Left ventricle myocardium superior (tissue), 1 donor: Measurements from ENCODE around the gene TSPAN5. TPM values are rescaled to one million over a fixed set of nuclear protein-coding genes. Genes with fewer than 3 reads are reported as not detected.
A peak's percentile ranks its signal among the peaks of the same experiment; 100 is the strongest.

ENCODE experiments used
- ATAC-seq: fragments of 200-7000 bp; cut with Tn5 transposase; one replicate; pipeline ENCODE4 v1.9.1; 2020; ENCODE audit warnings: mild to moderate bottlenecking, moderate library complexity
- DNase-seq: peaks from one replicate; pipeline ENCODE4 v3.0.0-alpha.2; 2020
- intact Hi-C: fragments of 100-400 bp; cut with micrococcal nuclease; formaldehyde crosslinking; loops from one replicate; pipeline ENCODE4 v1.11.0; 2022
- total RNA-seq: library from RNA; stranded (reverse); fragmentation: NEBNext Ultra II Directional; extraction: Animal tissue kit (Norgen Biotek cat#: 25700); gene quantifications from one replicate; pipeline ENCODE4 v1.2.1, GENCODE V29; 2021
- donor health status: DM: no; HTN: yes; CAD: no; lungs with severe emphysema.

Gene TSPAN5
- total RNA-seq, 1 donor from 2014 or later = 3.7 TPM

DNA sequence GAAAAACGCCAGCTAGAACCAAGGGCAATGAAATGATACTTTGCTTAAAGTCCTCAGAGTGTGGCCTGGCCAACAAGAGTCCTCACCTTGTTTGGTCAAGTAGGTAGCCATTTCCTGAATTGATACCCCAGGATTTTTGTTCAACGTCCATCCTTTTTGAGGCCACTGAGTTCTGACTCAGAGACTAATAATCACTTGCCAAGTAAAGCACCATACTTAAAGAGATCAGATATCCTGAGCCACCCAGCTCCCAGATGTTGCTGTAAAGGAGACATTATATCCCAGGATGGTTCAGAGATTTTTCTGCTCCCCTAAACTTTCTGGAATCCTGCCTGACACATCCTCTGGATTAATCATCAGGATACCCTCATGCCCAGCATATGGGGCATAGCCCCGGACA, 206.3 kb downstream of the TSPAN5 start:
- DNase-seq = no peak
- ATAC-seq = no peak
- intact Hi-C loops = no loop called here

- no peak for ATAC-seq
- intact Hi-C loops = no loop called here
- DNase-seq = no peak
Observed at GRCh38 chr4:98448908-98449307, 209.5 kb downstream of the TSPAN5 start.

DNA sequence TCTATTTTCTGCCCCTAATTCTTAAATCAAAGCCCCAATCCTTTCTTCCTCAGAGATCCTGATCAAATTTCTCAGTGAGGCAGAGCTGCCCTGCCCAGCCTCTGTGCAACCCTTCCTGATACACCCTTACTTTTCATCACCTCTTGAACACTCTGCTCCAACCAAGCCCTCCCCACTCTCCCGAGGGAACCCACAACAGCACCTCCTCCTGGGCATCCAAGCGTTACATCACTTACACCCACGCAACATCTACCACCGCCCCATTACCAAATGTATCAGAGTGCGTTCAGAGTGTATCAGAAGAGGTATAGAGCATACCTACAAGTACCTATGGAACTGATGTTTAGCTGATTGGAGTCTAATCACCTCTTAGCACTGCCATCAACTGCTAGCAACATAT, 210.8 kb downstream of the TSPAN5 start:
- DNase-seq (no peak), ATAC-seq (no peak)
- intact Hi-C loops = no loop called here

- ATAC-seq (peak; percentile 41), DNase-seq (no peak)
- intact Hi-C loops = no loop called here
Observed at GRCh38 chr4:98446499-98447375, 211.7 kb downstream of the TSPAN5 start.

DNA sequence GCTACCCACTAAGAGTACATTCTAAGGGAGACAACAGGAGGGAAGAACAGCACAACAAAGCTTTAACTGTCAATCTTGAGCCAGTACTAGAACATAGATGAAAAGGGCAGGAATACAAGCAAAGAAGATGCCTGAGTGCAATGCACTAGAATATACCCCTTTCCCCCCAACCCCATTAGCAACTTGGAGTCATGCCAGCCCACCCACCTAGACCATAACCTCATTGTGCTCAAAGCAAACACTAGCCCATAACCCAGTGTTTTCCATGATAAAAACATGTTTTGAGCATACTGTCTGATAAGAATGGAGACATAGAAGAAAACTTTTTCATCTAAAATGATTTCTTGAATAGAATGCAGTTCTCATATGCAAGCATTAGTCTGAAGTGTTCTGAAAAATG, 214.0 kb downstream of the TSPAN5 start:
- intact Hi-C loops = no loop called here
- ATAC-seq = no peak
- DNase-seq = no peak

GRCh38 chr4:98434816-98435215, 223.6 kb downstream of the TSPAN5 start:
- DNase-seq = no peak
- ATAC-seq = no peak
- intact Hi-C loops = no loop called here

DNA sequence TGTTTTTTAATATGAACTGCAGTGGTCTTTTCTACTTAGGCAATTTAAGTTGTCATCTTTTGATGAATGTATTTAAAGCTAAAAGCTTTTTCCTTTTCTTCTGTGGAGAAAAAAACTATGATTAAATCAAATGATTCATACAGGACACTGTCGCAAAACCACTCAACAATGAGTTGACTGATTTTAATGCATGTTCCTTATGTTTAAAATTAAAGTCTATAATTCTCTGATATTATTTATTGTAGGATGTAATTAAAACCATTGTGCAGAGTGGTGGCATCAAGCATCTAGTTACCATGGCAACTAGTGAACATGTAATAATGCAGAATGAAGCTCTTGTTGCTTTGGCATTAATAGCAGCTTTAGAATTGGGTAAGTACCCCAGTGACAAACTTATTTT, 224.7 kb downstream of the TSPAN5 start:
- no peak for DNase-seq
- intact Hi-C loops = no loop called here
- no peak for ATAC-seq

- no peak for ATAC-seq
- intact Hi-C loops = no loop called here
- no peak for DNase-seq
Observed at GRCh38 chr4:98430708-98431403, 227.6 kb downstream of the TSPAN5 start.

DNA sequence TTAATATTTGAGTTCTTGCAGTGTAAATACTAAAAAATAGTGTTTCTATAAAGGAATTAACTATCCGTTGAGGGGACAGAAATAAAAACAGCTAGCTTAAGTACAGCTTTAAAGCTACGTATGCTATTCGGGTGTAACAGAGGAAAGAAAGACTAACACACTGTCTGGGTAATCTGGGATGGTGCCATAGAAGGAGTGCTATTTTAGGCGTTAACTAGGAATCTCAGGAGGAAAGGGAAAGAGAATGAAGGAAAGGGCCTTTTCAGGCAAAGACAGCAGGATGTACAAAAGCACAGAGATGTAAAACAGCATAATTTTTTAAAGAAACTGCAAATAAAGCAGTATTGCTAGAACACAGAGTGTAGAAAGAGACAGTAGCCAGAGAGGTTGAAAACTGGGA, 235.4 kb downstream of the TSPAN5 start:
- ATAC-seq (no peak), DNase-seq (no peak)
- intact Hi-C loops = no loop called here

GRCh38 chr4:98421111-98421510, 237.3 kb downstream of the TSPAN5 start:
- no peak for ATAC-seq
- DNase-seq = no peak
- intact Hi-C loops = no loop called here
